GM19395 (cell line): Measurements from ENCODE around the gene CCDC9B.

Source experiments
- ATAC-seq: cut with Tn5 transposase; IDR thresholded peaks from one replicate; pipeline ENCODE4 v1.9.1; 2021; ENCODE audit warnings: mild to moderate bottlenecking, moderate library complexity; ENCODE audit not compliant: unreplicated experiment

Gene CCDC9B

DNA sequence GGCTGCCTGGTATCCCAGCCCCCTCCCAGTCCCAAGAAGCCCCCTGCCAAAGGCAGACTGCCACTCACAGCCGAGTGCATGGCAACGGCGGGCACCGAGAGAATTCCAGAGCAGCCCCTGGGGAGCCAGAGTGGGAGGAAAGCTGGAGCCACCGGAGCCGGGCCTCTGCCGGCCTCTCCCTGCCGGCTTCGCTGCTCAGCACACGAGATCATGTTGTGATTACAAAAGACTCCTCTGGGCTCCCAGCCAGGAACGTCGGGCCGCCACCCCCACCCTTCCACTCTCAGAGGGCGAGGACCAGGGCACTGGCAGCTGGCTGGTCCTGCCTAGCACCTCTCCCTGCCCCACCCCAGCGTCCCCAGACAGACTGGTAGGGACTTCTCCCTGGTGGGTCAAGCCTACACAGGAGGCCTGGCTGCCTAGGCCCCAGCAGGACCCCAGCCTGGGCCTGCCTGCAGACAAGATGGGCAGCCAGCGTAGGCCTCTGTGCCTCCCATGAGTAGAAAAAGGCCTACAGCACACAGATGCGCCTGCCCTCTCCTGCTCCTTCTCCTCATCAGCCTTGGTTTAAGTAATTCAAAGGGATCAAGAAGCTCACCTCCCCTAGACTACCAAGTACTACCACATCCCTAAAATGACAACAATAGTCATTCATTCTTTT lies at the start of gene CCDC9B:
CCDC9B (minus strand) TSS at position 200 of the 661 bp plus-strand sequence; CDS start at position 80, 120 bp downstream.
- ATAC-seq, result no peak

GRCh38 chr15:40389824-40390595 lies 49.3 kb upstream of the CCDC9B start:
- ATAC-seq, result no peak

DNA sequence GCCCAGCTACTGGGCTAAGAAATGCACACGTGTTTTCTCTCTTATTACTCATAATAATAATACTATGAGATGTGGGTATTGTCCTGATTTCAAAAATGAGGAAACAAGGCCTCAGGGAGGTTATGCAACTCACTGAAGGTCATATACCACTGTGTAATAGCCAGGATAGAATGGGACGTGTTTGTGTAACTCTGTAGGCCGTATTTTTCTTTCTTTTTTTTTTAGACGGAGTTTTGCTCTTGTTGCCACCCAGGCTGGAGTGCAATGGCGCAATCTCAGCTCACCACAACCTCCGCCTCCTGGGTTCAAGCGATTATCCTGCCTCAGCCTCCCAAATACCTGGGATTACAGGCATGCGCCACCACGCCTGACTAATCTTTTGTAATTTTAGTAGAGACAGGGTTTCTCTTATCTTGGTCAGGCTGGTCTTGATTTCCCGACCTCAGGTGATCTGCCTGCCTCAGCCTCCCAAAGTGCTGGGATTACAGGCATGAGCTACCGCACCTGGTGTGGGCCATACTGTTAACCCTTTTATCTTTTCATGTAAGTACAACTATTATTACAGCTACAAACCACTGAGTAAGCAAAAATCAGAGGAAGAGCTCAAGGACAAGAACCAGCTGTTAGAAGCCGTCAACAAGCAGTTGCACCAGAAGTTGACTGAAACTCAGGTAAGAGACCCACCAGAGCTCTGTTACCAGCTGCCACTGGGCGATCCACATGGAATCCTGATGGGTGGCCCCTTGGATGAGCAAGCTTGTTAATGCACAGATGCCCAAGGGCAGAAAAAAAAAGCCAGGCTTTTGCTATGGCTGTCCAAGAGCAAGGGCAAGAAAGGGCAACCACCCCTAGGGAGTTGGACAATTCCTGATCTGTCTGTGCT lies 48.4 kb upstream of the CCDC9B start:
- no peak for ATAC-seq

- no peak for ATAC-seq
These were observed 45.7 kb upstream of the CCDC9B start for GRCh38 chr15:40386480-40386879.

GRCh38 chr15:40382580-40383456 lies 42.1 kb upstream of the CCDC9B start, which contains the start of gene KNSTRN:
KNSTRN (plus strand) TSS chr15:40382721; CDS start chr15:40382836, 115 bp downstream.
- peak; percentile 99 for ATAC-seq

DNA sequence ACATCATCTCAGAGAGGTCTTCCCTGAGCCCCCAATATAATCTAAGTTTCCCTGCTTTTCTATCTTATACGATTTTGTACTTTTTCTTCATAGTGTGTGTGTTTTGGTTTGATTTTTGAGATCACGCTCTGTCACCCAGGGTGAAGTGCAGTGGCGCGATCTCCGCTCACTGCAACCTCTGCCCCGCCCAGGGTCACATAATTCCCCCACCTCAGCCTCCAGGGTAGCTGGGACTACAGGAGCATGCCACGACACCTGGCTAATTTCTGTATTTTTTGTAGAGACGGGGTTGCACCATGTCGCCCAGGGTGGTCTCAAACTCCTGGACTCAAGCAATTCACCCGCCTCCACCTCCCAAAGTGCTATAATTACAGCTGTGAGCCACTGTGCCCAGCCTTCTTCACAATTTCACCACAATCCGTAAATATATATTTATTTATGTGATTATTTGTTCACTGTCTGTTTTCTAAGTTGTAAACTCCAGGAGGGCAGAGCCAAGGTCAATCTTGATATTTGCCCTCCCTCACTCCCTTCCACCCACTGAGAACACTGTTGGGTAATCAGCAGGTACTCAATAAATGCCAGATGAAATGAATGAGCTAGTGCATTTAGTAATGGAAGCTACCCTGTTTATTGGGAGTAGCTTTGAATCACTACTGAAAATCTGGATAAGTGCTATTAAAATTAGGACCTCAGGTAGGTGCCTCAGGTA lies 41.2 kb upstream of the CCDC9B start:
- no peak for ATAC-seq

DNA sequence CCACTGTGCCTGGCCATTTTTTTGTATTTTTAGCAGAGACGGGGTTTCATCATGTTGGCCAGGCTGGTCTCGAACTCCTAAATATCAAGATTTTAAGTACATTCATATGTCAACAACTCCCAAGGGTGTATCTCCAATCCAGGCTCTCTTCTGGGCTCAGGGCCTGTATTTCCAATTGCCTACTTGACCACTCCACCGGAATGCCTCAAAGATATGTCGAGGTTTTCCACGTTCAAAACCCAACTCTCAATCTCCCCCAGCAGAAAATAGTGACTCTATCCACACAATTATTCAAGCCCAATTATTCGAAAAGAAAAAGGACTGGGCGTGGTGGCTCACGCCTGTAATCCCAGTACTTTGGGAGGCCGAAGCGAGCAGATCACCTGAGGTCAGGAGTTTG lies 39.9 kb upstream of the CCDC9B start:
- ATAC-seq, result no peak

- ATAC-seq, result no peak
These were observed 39.1 kb upstream of the CCDC9B start for GRCh38 chr15:40379853-40380252.

DNA sequence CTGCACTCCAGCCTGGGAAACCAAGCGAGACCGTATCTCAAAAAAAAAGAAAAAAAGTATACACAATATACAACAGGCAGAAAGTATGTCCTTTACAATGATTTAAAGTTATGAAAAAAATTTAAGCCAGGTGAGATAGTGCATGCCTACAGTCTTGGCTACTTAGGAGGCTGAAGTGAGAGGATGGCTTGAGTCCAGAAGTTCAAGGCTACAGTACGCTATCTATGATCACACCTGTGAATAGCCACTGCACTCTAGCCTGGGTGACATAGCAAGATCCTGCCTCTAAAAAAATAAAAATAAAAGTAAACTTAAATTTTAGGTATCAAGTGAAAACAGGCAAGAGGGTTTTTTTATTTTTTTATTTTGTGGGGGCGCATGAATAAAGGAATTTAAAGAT lies 38.6 kb upstream of the CCDC9B start:
- ATAC-seq, result no peak

DNA sequence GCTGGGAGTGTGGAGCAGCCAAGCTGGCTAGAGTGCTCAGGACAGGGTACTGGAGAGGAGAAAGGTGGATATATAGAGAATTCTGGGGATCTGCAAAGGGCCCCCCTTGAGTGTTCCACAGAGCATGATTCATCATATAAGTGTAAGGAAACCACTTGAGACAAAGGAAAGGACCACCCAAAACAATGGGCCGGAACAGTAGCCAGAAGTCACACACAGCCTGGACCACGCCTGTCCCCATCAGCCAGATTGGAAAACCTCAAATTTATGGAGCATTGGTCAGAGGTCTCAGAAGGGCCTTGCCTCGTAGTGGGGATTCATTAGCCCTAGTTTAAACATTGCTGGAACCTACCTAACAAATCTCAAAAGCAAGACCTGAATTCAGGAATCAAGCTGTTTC lies 36.9 kb upstream of the CCDC9B start:
- no peak for ATAC-seq

GRCh38 chr15:40372981-40373380 lies 32.2 kb upstream of the CCDC9B start:
- ATAC-seq, result no peak

DNA sequence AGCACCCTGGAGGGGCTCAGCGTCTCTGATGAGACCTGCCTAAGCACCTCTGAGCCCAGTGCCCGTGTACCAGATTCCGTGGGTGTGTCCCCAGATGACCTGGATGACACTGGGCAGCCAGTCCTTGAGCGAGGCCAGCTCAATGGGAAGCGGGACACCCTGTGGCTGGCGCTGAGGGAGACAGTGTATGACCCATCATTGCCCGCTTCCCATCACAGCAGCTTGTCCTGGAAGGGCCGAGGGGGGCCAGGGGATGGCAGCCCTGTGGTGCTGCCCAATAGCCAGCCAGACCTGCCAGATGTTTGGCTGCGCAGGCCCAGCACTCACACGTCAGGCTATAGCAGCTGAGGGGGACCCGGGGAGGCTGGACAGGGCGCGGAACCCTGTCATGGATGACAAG lies 29.2 kb upstream of the CCDC9B start:
- no peak for ATAC-seq

- ATAC-seq, result no peak
These were observed 28.7 kb upstream of the CCDC9B start for GRCh38 chr15:40369474-40369869.

GRCh38 chr15:40368719-40369473 lies 28.2 kb upstream of the CCDC9B start:
- ATAC-seq, result no peak

DNA sequence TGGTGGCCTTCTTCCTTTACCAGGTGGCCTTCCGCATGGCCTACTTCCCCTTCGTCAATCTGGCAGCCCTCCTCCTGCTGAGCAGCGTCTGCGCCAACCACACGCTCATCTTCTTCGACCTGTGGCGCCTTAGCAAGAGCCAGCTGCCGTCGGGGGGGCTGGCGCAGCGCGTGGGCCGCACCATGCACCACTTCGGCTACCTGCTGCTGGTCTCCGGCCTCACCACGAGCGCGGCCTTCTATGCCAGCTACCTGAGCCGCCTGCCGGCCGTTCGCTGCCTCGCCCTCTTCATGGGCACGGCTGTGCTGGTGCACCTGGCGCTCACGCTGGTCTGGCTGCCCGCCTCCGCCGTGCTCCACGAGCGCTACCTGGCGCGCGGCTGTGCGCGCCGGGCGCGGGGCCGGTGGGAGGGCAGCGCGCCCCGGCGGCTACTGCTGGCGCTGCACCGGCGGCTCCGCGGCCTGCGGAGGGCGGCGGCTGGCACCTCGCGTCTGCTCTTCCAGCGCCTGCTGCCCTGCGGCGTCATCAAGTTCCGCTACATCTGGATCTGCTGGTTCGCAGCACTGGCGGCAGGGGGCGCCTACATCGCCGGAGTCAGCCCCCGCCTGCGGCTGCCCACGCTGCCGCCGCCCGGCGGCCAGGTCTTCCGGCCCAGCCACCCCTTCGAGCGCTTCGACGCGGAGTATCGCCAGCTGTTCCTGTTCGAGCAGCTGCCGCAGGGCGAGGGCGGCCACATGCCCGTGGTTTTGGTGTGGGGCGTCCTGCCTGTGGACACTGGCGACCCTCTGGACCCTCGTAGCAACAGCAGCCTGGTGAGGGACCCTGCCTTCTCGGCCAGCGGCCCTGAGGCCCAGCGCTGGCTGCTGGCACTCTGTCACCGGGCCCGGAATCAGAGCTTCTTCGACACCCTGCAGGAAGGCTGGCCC lies 27.2 kb upstream of the CCDC9B start:
- ATAC-seq, result peak; percentile 80

DNA sequence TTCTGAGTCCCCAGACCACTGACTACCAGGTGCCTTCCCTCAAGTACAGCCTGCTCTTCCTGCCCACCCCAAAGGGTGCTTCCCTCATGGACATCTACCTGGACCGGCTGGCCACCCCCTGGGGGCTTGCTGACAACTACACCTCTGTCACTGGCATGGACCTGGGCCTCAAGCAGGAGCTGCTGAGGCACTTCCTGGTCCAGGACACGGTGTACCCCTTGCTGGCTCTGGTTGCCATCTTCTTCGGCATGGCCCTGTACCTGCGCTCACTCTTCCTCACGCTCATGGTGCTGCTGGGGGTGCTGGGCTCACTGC lies 26.6 kb upstream of the CCDC9B start:
- ATAC-seq, result no peak

DNA sequence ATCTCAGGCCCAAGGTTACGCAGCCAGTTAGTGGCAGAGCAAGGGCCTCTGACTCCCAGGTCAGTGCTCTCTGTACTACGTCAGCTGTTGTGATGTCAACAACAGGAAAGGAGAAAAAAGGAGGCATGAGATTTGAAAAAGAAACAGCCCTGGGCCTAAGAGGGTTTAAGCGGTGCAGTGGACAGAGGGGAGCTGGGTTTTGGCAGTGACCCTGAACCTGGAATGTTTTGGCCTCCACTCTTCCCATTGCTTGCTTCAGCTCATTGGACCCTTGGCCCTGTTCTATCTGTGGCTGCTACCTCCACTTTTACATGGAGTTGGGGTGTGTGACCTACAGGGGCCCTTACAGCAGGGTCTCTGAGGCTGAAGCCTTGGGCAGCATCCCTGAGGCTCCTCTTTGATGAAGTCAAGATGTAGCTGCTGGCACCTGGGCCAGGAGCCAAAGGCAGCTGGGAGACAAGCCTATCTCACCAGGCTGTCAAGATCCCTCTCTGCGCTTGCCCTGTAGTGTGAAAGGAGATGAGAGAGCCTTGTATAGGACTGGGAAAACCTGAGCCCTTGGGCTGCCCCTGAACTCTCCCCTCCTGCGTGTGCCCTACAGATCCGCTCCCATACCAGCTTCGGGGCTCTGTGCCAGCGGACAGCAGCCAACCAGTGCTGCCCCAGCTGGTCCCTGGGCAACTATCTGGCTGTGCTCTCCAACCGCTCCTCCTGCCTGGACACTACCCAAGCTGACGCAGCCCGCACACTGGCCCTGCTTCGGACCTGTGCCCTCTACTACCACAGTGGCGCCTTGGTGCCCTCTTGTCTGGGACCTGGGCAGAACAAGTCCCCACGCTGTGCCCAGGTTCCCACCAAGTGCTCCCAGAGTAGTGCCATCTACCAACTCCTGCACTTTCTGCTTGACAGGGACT lies 26.0 kb upstream of the CCDC9B start:
- ATAC-seq, result no peak
